T-cell (primary cell): Measurements from ENCODE around the gene EPHA10. TPM values are rescaled to one million over a fixed set of nuclear protein-coding genes. Genes with fewer than 3 reads are reported as not detected.
"Not testable (repeated sequence)": the region's sequence is repeated elsewhere in the genome, so short reads cannot be mapped to it uniquely, and the experiment has no call there.

ENCODE experiments used
- ATAC-seq, 4 experiments: fragments of 200-7000 bp in 3 of 4; fragments of 150-1000 bp in 1 of 4; cut with Tn5 transposase; replicated peaks in 1 of 4; 1 replicate in 3 of 4; 2 replicates in 1 of 4; pipeline ENCODE4 v1.10.0; 2021; ENCODE audit warnings: moderate library complexity in 3 of 4, mild to moderate bottlenecking in 2 of 4, moderate number of reproducible peaks in 1 of 4
- CTCF ChIA-PET, 2 donors: fragments of 300-600 bp; sonication (Branson Sonifier 250); formaldehyde crosslinking; loops; one replicate each; lab custom pipeline; 2022; ENCODE audit warnings: antibody characterized with exemption in 2 of 2; lab: Charles Lee
- POLR2A ChIA-PET, 2 donors: fragments of 300-600 bp; sonication (Branson Sonifier 250); formaldehyde crosslinking; loops; one replicate each; lab custom pipeline; 2022; ENCODE audit warnings: antibody characterized with exemption in 2 of 2; lab: Charles Lee
- DNase-seq, 35 experiments: peaks; one replicate each; pipeline versions ENCODE4 v3.0.0 to v3.0.0-alpha.2; 2013 to 2023
- H3K27ac ChIP-seq: one replicate; pipeline ENCODE4 v1.5.1; 2013; ENCODE audit warnings: low read length
- H3K27me3 ChIP-seq, 2 experiments: replicated peaks in 1 of 2; 1 replicate in 1 of 2; 2 replicates in 1 of 2; pipeline versions ENCODE4 v1.6.1 to v1.7.0; 2013; ENCODE audit warnings: low read length in 1 of 2, mixed read lengths in 1 of 2; ENCODE audit not compliant: control insufficient read depth in 2 of 2, insufficient read depth in 2 of 2; ENCODE audit errors: extremely low read depth in 1 of 2
- H3K36me3 ChIP-seq, 2 donors: 1 replicate in 1 of 2; 2 replicates in 1 of 2; pipeline versions ENCODE4 v1.6.1 to v1.7.0; 2013; ENCODE audit warnings: low read length in 1 of 2; ENCODE audit not compliant: control insufficient read depth in 2 of 2, insufficient read depth in 1 of 2; ENCODE audit errors: extremely low read depth in 1 of 2
- H3K4me1 ChIP-seq, 2 experiments: 1 replicate in 1 of 2; 2 replicates in 1 of 2; pipeline versions ENCODE4 v1.6.1 to v1.7.0; 2013; ENCODE audit warnings: low read length in 2 of 2, mixed read lengths in 1 of 2; ENCODE audit not compliant: insufficient read depth in 2 of 2, control insufficient read depth in 1 of 2; ENCODE audit errors: extremely low read depth in 1 of 2
- H3K4me3 ChIP-seq, 2 donors: 1 replicate in 1 of 2; 2 replicates in 1 of 2; pipeline versions ENCODE4 v1.5.1 to v1.7.0; 2013; ENCODE audit warnings: mild to moderate bottlenecking in 2 of 2, low read length in 1 of 2, moderate library complexity in 1 of 2; ENCODE audit not compliant: control insufficient read depth in 1 of 2; ENCODE audit errors: extremely low read depth in 1 of 2
- H3K9me3 ChIP-seq: 2 replicates; pipeline ENCODE4 v1.7.0; 2013
- H3K27ac Mint-ChIP-seq, 2 donors: one replicate each; pipeline ENCODE4 v1.8.0; 2020 to 2021; ENCODE audit warnings: mild to moderate bottlenecking in 2 of 2, mixed read lengths in 2 of 2
- H3K27me3 Mint-ChIP-seq, 2 donors: one replicate each; pipeline ENCODE4 v1.8.0; 2021 to 2022; ENCODE audit warnings: mixed read lengths in 2 of 2
- H3K36me3 Mint-ChIP-seq: one replicate; pipeline ENCODE4 v1.8.0; 2021; ENCODE audit warnings: mixed read lengths
- H3K4me1 Mint-ChIP-seq, 3 donors: one replicate each; pipeline ENCODE4 v1.8.0; 2020 to 2022; ENCODE audit warnings: mixed read lengths in 3 of 3, mild to moderate bottlenecking in 1 of 3
- H3K4me3 Mint-ChIP-seq, 3 donors: one replicate each; pipeline ENCODE4 v1.8.0; 2020 to 2022; ENCODE audit warnings: mild to moderate bottlenecking in 3 of 3, mixed read lengths in 3 of 3, moderate library complexity in 3 of 3
- H3K9me3 Mint-ChIP-seq, 3 donors: one replicate each; pipeline ENCODE4 v1.8.0; 2020 to 2022; ENCODE audit warnings: mixed read lengths in 3 of 3
- WGBS: methylation state at CpG from one replicate; pipeline ENCODE4 v1.1.5; 2013; ENCODE audit warnings: missing lambda C conversion rate; ENCODE audit not compliant: insufficient coverage; 5-methylcytosine and 5-hydroxymethylcytosine counted together
- total RNA-seq, 35 experiments: library from RNA in 6 of 35; stranded (reverse) in 6 of 35; fragments of 120-200 nt in 1 of 35; gene quantifications; one replicate each; pipeline versions ENCODE4 v1.2.1 to v1.2.4 and lab custom pipeline; 2013 to 2026

Gene EPHA10
- total RNA-seq, 5 donors from 2014 or later (not counting 1 experiment from before 2014, with no cell fraction given): 0.35 to 1.4 (median 0.72) TPM; not detected in 2

DNA sequence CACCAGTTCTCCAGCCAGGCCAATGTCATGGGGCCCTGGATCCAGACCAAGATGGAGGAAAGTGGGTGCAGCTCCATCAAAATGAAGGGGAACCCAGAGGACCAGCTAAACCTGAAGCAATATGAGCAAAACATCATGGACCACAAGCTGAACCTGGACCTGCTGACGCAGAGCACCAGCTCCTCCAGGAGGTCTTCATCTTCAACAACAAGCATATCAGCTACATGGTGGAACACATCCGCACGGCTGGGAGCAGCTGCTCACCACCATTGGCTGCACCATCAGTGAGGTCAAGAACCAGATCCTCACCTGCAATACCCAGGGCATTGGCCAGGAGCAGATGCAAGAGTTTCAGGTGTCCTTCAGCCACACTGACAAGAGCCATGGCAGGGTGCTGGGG lies 13.7 kb upstream of the EPHA10 start:
- 91% methylated on average over 3 of the region's 3 CpGs for WGBS
- H3K36me3 ChIP-seq: no peaks in the 10 kb centered on the region
- no peak overlapping the region for H3K4me3 Mint-ChIP-seq

DNA sequence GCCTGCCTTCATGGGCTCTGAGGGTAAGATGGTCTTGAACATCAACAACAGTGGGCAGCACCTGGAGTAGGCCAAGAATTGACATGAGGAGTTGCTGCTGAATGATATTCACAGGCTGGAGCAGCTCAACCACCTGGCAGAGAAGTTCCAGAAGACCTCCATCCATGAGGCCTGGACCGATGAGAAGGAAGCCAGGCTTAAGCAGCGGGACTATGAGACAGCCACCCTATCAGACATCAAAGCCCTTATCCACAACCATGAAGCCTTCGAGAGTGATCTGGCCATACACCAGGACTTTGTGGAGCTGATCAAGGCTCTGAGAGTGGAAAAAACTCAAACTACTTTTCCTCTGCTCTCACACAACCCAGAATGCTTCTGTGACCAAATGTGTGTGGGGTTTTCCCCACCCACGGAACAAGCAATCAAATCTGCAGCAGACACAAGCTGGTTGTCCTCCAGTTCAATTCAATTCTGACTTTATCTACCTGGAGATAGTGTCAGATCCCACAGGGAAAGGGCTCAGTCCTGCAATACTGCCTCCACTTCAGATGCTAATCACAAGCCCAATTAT lies 12.1 kb upstream of the EPHA10 start:
- Histone ChIP-seq H3K27ac (no peak overlapping the region), H3K4me1 (no peaks in the 10 kb centered on the region), H3K9me3 (no peaks in the 10 kb centered on the region), H3K4me3 (no peak overlapping the region), H3K36me3 (no peaks in the 10 kb centered on the region), H3K27me3 (peaks cover 0 to 10% of the 10 kb centered on the region in 2 experiments)
- no peaks in the 10 kb centered on the region for H3K36me3 Mint-ChIP-seq
- H3K4me3 Mint-ChIP-seq: no peak overlapping the region
- POLR2A ChIA-PET: no interaction called here
- no peak overlapping the region for H3K27ac Mint-ChIP-seq
- no peak for DNase-seq
- CTCF ChIA-PET: no interaction called here
- 30% methylated on average over 2 of the region's 4 CpGs for WGBS
- H3K4me1 Mint-ChIP-seq: peaks cover 0 to 3% (median 3%) of the 10 kb centered on the region in 3 donors
- no peak for ATAC-seq
- H3K27me3 Mint-ChIP-seq: peaks cover 19 to 22% of the 10 kb centered on the region in 2 donors
- peaks cover 0 to 5% (median 0%) of the 10 kb centered on the region in 3 donors for H3K9me3 Mint-ChIP-seq

More for the DNA sequence above, 13.7 kb upstream of the EPHA10 start:
- Mint-ChIP-seq H3K9me3 (no peaks in the 10 kb centered on the region), H3K27me3 (peaks cover 10 to 13% of the 10 kb centered on the region in 2 donors), H3K36me3 (no peaks in the 10 kb centered on the region), H3K4me1 (peaks cover 0 to 3% (median 3%) of the 10 kb centered on the region in 3 donors), H3K27ac (no peak overlapping the region)
- Histone ChIP-seq H3K27ac (no peak overlapping the region), H3K9me3 (no peaks in the 10 kb centered on the region), H3K4me3 (no peak overlapping the region), H3K4me1 (no peaks in the 10 kb centered on the region), H3K27me3 (peaks cover 0 to 15% of the 10 kb centered on the region in 2 experiments)
- POLR2A ChIA-PET: no interaction called here
- DNase-seq (no peak), ATAC-seq (no peak)
- CTCF ChIA-PET: no interaction called here

DNA sequence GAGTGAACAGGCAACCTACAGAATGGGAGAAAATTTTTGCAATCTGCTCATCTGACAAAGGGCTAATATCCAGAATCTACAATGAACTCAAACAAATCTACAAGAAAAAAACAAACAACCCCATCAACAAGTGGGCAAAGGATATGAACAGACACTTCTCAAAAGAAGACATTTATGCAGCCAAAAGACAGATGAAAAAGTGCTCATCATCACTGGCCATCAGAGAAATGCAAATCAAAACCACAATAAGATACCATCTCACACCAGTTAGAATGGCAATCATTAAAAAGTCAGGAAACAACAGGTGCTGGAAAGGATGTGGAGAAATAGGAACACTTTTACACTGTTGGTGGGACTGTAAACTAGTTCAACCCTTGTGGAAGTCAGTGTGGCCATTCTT lies 6.5 kb upstream of the EPHA10 start:
- DNase-seq, H3K4me1 Mint-ChIP-seq, ATAC-seq, H3K9me3 ChIP-seq, H3K4me3 ChIP-seq, H3K27ac ChIP-seq, H3K27ac Mint-ChIP-seq, H3K4me3 Mint-ChIP-seq, POLR2A ChIA-PET, H3K36me3 Mint-ChIP-seq, H3K9me3 Mint-ChIP-seq, H3K4me1 ChIP-seq, CTCF ChIA-PET, H3K36me3 ChIP-seq: not testable (repeated sequence)
- peaks cover 49 to 52% of the 10 kb centered on the region in 2 donors for H3K27me3 Mint-ChIP-seq
- peaks cover 20 to 23% of the 10 kb centered on the region in 2 experiments for H3K27me3 ChIP-seq

DNA sequence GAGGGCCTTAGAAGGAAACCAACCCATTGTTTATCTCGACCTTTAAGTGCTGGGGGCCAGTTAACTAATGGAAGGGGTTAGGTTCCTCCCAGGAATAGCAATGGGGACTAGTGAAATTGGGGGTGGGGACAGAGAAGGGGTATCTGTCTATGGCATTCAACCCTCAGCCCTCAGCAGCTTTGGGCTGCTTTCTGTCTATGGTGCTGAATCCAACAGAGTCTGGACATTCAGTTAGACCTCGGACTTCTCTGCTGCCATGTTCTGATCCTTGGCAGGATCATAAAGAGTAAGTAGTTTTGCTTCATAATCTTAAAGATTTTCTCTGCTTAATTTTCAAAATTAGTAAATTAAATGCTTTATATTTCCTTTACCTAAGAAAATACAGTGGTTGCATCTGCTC lies 2.6 kb upstream of the EPHA10 start:
- WGBS: no CpG with 5 or more reads among the region's 2 CpGs
- DNase-seq (no peak), ATAC-seq (no peak)
- Histone ChIP-seq H3K36me3 (no peaks in the 10 kb centered on the region), H3K27ac (no peak overlapping the region), H3K4me1 (peaks cover 0 to 19% of the 10 kb centered on the region in 2 experiments), H3K27me3 (peaks cover 27 to 50% of the 10 kb centered on the region in 2 experiments), H3K4me3 (no peak overlapping the region), H3K9me3 (no peaks in the 10 kb centered on the region)
- H3K9me3 Mint-ChIP-seq: peaks cover 0 to 4% (median 0%) of the 10 kb centered on the region in 3 donors
- H3K27me3 Mint-ChIP-seq: peaks cover 70 to 81% of the 10 kb centered on the region in 2 donors
- CTCF ChIA-PET: interaction anchor here in 1 of 2 donors (0.6 kb wide), 1 partner anchor 237 kb away, joined by 7 read pairs; no protein-coding TSS in a partner anchor
- H3K27ac Mint-ChIP-seq: no peak overlapping the region
- H3K36me3 Mint-ChIP-seq: no peaks in the 10 kb centered on the region
- no peak overlapping the region for H3K4me3 Mint-ChIP-seq
- POLR2A ChIA-PET: no interaction called here
- peaks cover 16 to 20% (median 18%) of the 10 kb centered on the region in 3 donors for H3K4me1 Mint-ChIP-seq

DNA sequence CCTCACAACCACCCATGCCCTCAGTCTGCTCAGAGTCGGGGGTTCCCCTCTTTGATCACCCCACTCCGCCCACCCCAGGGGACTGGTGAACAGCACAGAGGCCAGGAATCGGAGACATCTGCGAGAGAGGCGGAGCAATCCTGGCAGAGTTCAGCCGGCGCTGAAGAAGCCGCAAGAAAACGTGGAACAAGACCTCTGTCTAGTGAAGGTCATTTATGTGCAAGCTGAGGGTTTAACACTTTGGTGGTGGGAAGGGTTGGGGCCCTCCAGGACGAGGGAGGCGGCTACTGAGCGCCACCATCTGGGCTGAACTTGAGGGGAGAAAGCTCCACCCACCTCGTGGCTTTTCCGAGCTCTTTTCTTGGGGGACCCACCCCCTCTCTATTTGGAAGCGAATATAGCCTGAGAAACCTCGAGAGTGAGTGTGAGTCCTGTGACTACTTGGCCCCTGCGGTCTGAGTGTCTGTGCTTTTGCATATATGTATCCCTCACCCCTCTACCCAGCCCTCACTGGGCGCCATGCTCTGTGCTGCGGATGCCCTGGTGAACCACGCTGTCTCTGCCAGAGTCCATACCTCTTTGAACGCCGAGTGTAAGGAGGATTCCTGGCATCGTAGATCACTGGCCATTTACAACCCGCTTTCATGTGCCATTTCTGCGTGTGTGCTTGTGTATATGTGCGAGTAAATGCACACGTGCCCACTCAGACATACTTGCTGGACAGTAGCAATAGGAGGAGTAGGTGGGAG lies 1.2 kb upstream of the EPHA10 start:
- Histone ChIP-seq H3K4me1 (peaks cover 0 to 19% of the 10 kb centered on the region in 2 experiments), H3K27me3 (peaks cover 30 to 61% of the 10 kb centered on the region in 2 experiments), H3K36me3 (no peaks in the 10 kb centered on the region), H3K4me3 (no peak overlapping the region), H3K9me3 (no peaks in the 10 kb centered on the region), H3K27ac (no peak overlapping the region)
- 9% methylated on average over 17 of the region's 27 CpGs for WGBS
- Mint-ChIP-seq H3K4me1 (peaks cover 16 to 20% (median 18%) of the 10 kb centered on the region in 3 donors), H3K27ac (no peak overlapping the region), H3K4me3 (peak overlapping the region in 1 of 3 donors; percentile 44), H3K9me3 (peaks cover 0 to 4% (median 0%) of the 10 kb centered on the region in 3 donors), H3K27me3 (peaks cover 71 to 85% of the 10 kb centered on the region in 2 donors), H3K36me3 (no peaks in the 10 kb centered on the region)
- ChIA-PET POLR2A (no interaction called here), CTCF (no interaction called here)
- DNase-seq (peak in 1 of 35 experiments; percentile 6), ATAC-seq (peak in 1 of 4 experiments; percentile 46)

DNA sequence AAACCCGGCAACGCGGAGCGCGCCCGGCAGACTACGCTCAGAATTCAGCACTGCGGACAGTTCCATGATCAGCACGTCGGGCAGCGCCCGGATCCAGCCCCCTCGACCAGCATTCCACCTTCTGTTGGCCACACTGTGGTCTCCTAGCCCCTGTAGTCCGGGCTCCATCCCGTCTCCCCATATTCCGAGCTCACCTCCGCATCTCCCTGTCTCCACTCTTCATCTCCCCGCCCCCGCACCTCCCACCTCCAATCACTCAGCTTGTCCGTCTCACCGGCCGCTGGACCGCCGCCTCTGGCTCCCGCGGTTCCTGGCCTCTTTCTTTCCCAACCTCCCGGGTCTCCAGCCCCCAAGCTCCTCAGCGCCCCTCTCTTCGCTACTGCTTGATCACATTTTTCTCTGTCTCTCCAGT lies 500 bp downstream of the EPHA10 start:
- CTCF ChIA-PET: no interaction called here

More for the DNA sequence above, 500 bp downstream of the EPHA10 start:
- ATAC-seq (no peak), DNase-seq (peak in 19 of 35 experiments; percentile 6 to 39 (median 21))
- H3K27ac ChIP-seq: no peak overlapping the region
- no peaks in the 10 kb centered on the region for H3K36me3 ChIP-seq
- H3K9me3 ChIP-seq: no peaks in the 10 kb centered on the region
- Mint-ChIP-seq H3K36me3 (no peaks in the 10 kb centered on the region), H3K4me3 (no peak overlapping the region), H3K4me1 (peaks cover 16 to 20% (median 18%) of the 10 kb centered on the region in 3 donors), H3K27me3 (peaks cover 57 to 74% of the 10 kb centered on the region in 2 donors), H3K9me3 (peaks cover 0 to 4% (median 0%) of the 10 kb centered on the region in 3 donors), H3K27ac (no peak overlapping the region)
- WGBS: 14% methylated on average over 29 of the region's 29 CpGs
- H3K4me3 ChIP-seq: peak overlapping the region in 1 of 2 donors; percentile 23
- H3K27me3 ChIP-seq: peaks cover 26 to 66% of the 10 kb centered on the region in 2 experiments
- POLR2A ChIA-PET: no interaction called here
- H3K4me1 ChIP-seq: peaks cover 0 to 19% of the 10 kb centered on the region in 2 experiments
